ENCODE results near the gene RHOG. TPM values are rescaled to one million over a fixed set of nuclear protein-coding genes. Genes with fewer than 3 reads are reported as not detected.

RHOG gene
- total and polyA plus RNA-seq, 9 donors: 23.3 to 49.2 (median 39.6) TPM

- no peak for TF ChIP-seq EP300 (IDR thresholded peaks at IDR 0.05)
- no peak for TF ChIP-seq POLR2A (IDR thresholded peaks at IDR 0.05)
- no peak for TF ChIP-seq CTCF (IDR thresholded peaks at IDR 0.05)
- H3K4me1 ChIP-seq (ENCODE audit: insufficient read depth): peaks cover 16% of the 10 kb centered on the region
- no peaks in the 10 kb centered on the region for H3K27me3 ChIP-seq
- intact Hi-C loops (cut with DNase I): loop anchor here (10.0 kb wide), 2 partner anchors 87 to 127 kb away; no protein-coding TSS in a partner anchor
- DNase-seq: no peak
- H3K4me3 ChIP-seq: no peak overlapping the region
- H3K36me3 ChIP-seq: no peaks in the 10 kb centered on the region
- no peak overlapping the region for H3K27ac ChIP-seq
- H3K9me3 ChIP-seq: no peaks in the 10 kb centered on the region
Observed at GRCh38 chr11:3857628-3858027, 16.9 kb upstream of the RHOG start.

GRCh38 chr11:3856856-3857553 lies 16.2 kb upstream of the RHOG start:
- Histone ChIP-seq H3K27me3 (no peaks in the 10 kb centered on the region), H3K4me1 (ENCODE audit: insufficient read depth) (peaks cover 16% of the 10 kb centered on the region), H3K9me3 (no peaks in the 10 kb centered on the region), H3K36me3 (no peaks in the 10 kb centered on the region), H3K4me3 (peak overlapping the region; percentile 90), H3K27ac (no peak overlapping the region)
- WGBS, 3 donors: 67 to 68% (median 68%) methylated on average over 5 of the region's 5 CpGs
- TF ChIP-seq POLR2A (IDR thresholded peaks at IDR 0.05) (no peak), EP300 (IDR thresholded peaks at IDR 0.05) (no peak), CTCF (IDR thresholded peaks at IDR 0.05) (no peak)
- no peak for DNase-seq
- intact Hi-C loops (cut with DNase I): loop anchor here (10.0 kb wide), 2 partner anchors 88 to 128 kb away; no protein-coding TSS in a partner anchor

GRCh38 chr11:3855808-3856491 lies 15.2 kb upstream of the RHOG start:
- intact Hi-C loops (cut with DNase I): loop anchor here (1.0 to 10.0 kb wide), 4 partner anchors 89 to 217 kb away; no protein-coding TSS in a partner anchor
- DNase-seq: peak; percentile 50 to 68 (median 62)
- Histone ChIP-seq H3K4me3 (peak overlapping the region; percentile 90), H3K9me3 (no peaks in the 10 kb centered on the region), H3K27ac (peak overlapping the region; percentile 68 to 81), H3K27me3 (no peaks in the 10 kb centered on the region), H3K4me1 (ENCODE audit: insufficient read depth) (peaks cover 16% of the 10 kb centered on the region), H3K36me3 (no peaks in the 10 kb centered on the region)
- 1 to 2% (median 1%) methylated on average over 36 to 40 of the region's 40 CpGs for WGBS, 3 donors
- no peak for TF ChIP-seq POLR2A (IDR thresholded peaks at IDR 0.05)
- TF ChIP-seq CTCF (IDR thresholded peaks at IDR 0.05): no peak
- no peak for TF ChIP-seq EP300 (IDR thresholded peaks at IDR 0.05)

GRCh38 chr11:3854977-3855807 lies 14.4 kb upstream of the RHOG start, which contains the start of gene STIM1:
TSS of gene STIM1 (plus strand) at chr11:3855664. CDS start at chr11:3856271, 607 bp downstream.
- Histone ChIP-seq H3K4me1 (ENCODE audit: insufficient read depth) (peaks cover 16% of the 10 kb centered on the region), H3K4me3 (peak within 1 kb of the TSS; percentile 90), H3K36me3 (no peaks in the 10 kb centered on the region), H3K9me3 (no peaks in the 10 kb centered on the region), H3K27me3 (no peaks in the 10 kb centered on the region), H3K27ac (peak within 1 kb of the TSS; percentile 68 to 81)
- 0% methylated on average over 36 to 87 of the region's 87 CpGs for whole genome bisulfite sequencing, 3 donors
- peak; percentile 93 to 97 (median 95) for DNase-seq
- TF ChIP-seq EP300 (IDR thresholded peaks at IDR 0.05): no peak
- TF ChIP-seq CTCF (IDR thresholded peaks at IDR 0.05): peak; percentile 98 to 99 (median 98)
- peak; percentile 53 for TF ChIP-seq POLR2A (IDR thresholded peaks at IDR 0.05)
- intact Hi-C loops (cut with DNase I): loop anchor here (1.0 to 10.0 kb wide), 5 partner anchors 90 to 218 kb away; no protein-coding TSS in a partner anchor
